HepG2 (cell line): ENCODE results near the gene PREX1. TPM values are rescaled to one million over a fixed set of nuclear protein-coding genes. Genes with fewer than 3 reads are reported as not detected.

Experiments used
- ARID4A ChIP-seq: sonication (generic); formaldehyde crosslinking; IDR thresholded peaks from 2 replicates; pipeline ENCODE4 v1.5.0; 2020; ENCODE audit warnings: mild to moderate bottlenecking, missing genetic modification reagents, borderline replicate concordance
- ATF7 ChIP-seq, 2 experiments: fragments of 450-650 bp in 1 of 2; sonication (generic) in 1 of 2; formaldehyde crosslinking in 1 of 2; IDR thresholded peaks; 2 replicates each; pipeline versions ENCODE4 v1.4.0 to v1.6.1; 2016 to 2020; ENCODE audit warnings: antibody characterized with exemption in 1 of 2, mild to moderate bottlenecking in 1 of 2, missing genetic modification reagents in 1 of 2
- CREBL2 ChIP-seq: sonication (generic); formaldehyde crosslinking; IDR thresholded peaks from 2 replicates; pipeline ENCODE4 v1.8.1; 2023; ENCODE audit warnings: missing genetic modification reagents, mild to moderate bottlenecking, borderline replicate concordance
- DMAP1 ChIP-seq: IDR thresholded peaks from 2 replicates; pipeline ENCODE4 v1.6.1; 2016
- DPF2 ChIP-seq: sonication (generic); formaldehyde crosslinking; IDR thresholded peaks from 2 replicates; pipeline ENCODE4 v1.4.0; 2020; ENCODE audit warnings: mild to moderate bottlenecking, low read depth, missing genetic modification reagents, borderline replicate concordance
- ELF1 ChIP-seq: sonication (generic); formaldehyde crosslinking; IDR thresholded peaks from 2 replicates; pipeline ENCODE4 v1.4.0; 2020; ENCODE audit warnings: missing genetic modification reagents
- GTF2F1 ChIP-seq: fragments of 150-350 bp; IDR thresholded peaks from 2 replicates; pipeline ENCODE4 v1.6.1; 2014; ENCODE audit warnings: low read length
- IKZF4 ChIP-seq: sonication (generic); formaldehyde crosslinking; IDR thresholded peaks from 2 replicates; pipeline ENCODE4 v1.5.1; 2020; ENCODE audit warnings: borderline replicate concordance, mild to moderate bottlenecking, low read depth, missing genetic modification reagents; ENCODE audit errors: not compliant biosample characterization
- IRF2 ChIP-seq: IDR thresholded peaks from 2 replicates; pipeline ENCODE4 v1.6.1; 2018; ENCODE audit warnings: missing genetic modification reagents, missing compliant biosample characterization
- MXD1 ChIP-seq: sonication (generic); formaldehyde crosslinking; IDR thresholded peaks from 2 replicates; pipeline ENCODE4 v1.4.0; 2020; ENCODE audit warnings: mild to moderate bottlenecking, missing genetic modification reagents
- NFE2L1 ChIP-seq: sonication (generic); formaldehyde crosslinking; IDR thresholded peaks from 2 replicates; pipeline ENCODE4 v1.4.0; 2020; ENCODE audit warnings: missing genetic modification reagents, mild to moderate bottlenecking, borderline replicate concordance
- ZBTB20 ChIP-seq: sonication (generic); formaldehyde crosslinking; IDR thresholded peaks from 2 replicates; pipeline ENCODE4 v1.8.1; 2023; ENCODE audit warnings: missing genetic modification reagents, low read depth, mild to moderate bottlenecking, borderline replicate concordance
- ZBTB37 ChIP-seq: sonication (generic); formaldehyde crosslinking; IDR thresholded peaks from 2 replicates; pipeline ENCODE4 v1.4.0; 2020; ENCODE audit warnings: mild to moderate bottlenecking, missing genetic modification reagents
- ZNF274 ChIP-seq: sonication (generic); formaldehyde crosslinking; IDR thresholded peaks from 2 replicates; pipeline ENCODE4 v1.5.1; 2020; ENCODE audit warnings: mild to moderate bottlenecking, missing genetic modification reagents
- ZNF501 ChIP-seq: sonication (generic); formaldehyde crosslinking; IDR thresholded peaks from 2 replicates; pipeline ENCODE4 v1.5.1; 2020; ENCODE audit warnings: mild to moderate bottlenecking, moderate library complexity, missing genetic modification reagents
- ZNF512B ChIP-seq: sonication (generic); formaldehyde crosslinking; IDR thresholded peaks from 2 replicates; pipeline ENCODE4 v1.5.1; 2020; ENCODE audit warnings: missing genetic modification reagents, mild to moderate bottlenecking, borderline replicate concordance
- ZNF530 ChIP-seq: sonication (generic); formaldehyde crosslinking; IDR thresholded peaks from 2 replicates; pipeline ENCODE4 v1.5.0; 2020; ENCODE audit warnings: low read depth, mild to moderate bottlenecking, missing genetic modification reagents
- ZNF549 ChIP-seq: sonication (generic); formaldehyde crosslinking; IDR thresholded peaks from 2 replicates; pipeline ENCODE4 v1.5.0; 2020; ENCODE audit warnings: missing genetic modification reagents
- ZNF580 ChIP-seq: IDR thresholded peaks from 2 replicates; pipeline ENCODE4 v1.6.1; 2016; ENCODE audit warnings: low read depth, borderline replicate concordance
- ZNF784 ChIP-seq: sonication (generic); formaldehyde crosslinking; IDR thresholded peaks from 2 replicates; pipeline ENCODE4 v1.5.1; 2020; ENCODE audit warnings: missing genetic modification reagents, mild to moderate bottlenecking, borderline replicate concordance
- polyA plus RNA-seq, 8 experiments: library from polyadenylated mRNA; depleted of rRNA in 3 of 8; stranded (reverse) in 7 of 8; unstranded in 1 of 8; fragments of >200 nt; fragmentation: Illumina TruSeq in 4 of 8; extraction: Trizol in 4 of 8; gene quantifications; 2 replicates each; pipeline versions ENCODE4 v1.2.1 to v1.2.3, GENCODE V29; 2011 to 2016; ENCODE audit warnings: low read depth in 4 of 8, missing spikeins in 1 of 8, mixed read lengths in 1 of 8; ENCODE audit not compliant: insufficient read depth in 1 of 8
- total RNA-seq, 5 experiments: library from RNA; depleted of rRNA; stranded (reverse); fragments of >200 nt; fragmentation: Illumina TruSeq; extraction: Trizol; gene quantifications; 2 replicates each; pipeline ENCODE4 v1.2.3, GENCODE V29; 2016; ENCODE audit warnings: low read depth in 1 of 5

The PREX1 gene
- total and polyA plus RNA-seq, 2 of the 13 experiments (the other 11 are each of a cell fraction or from before 2014, with no cell fraction given): 0.02 to 0.04 TPM

- no peak for TF ChIP-seq ARID4A (CRISPR knock-in tag)
- TF ChIP-seq GTF2F1: no peak
- TF ChIP-seq ZNF530 (CRISPR knock-in tag): no peak
- TF ChIP-seq ATF7 (IDR thresholded peaks at IDR 0.05): no peak
- peak; percentile 35; the same call in 1 of the 2 replicates for TF ChIP-seq ATF7 (CRISPR knock-in tag; IDR thresholded peaks at IDR 0.05)
- no peak for TF ChIP-seq ELF1 (CRISPR knock-in tag)
- TF ChIP-seq MXD1 (CRISPR knock-in tag): no peak; the same call in 1 of the 2 replicates
- TF ChIP-seq IKZF4: peak; percentile 23
- TF ChIP-seq ZNF512B (CRISPR knock-in tag): no peak
- 0 out of 2 replicates have a peak, but pooled peaks have one; percentile 45 for TF ChIP-seq ZNF274 (CRISPR knock-in tag)
- no peak for TF ChIP-seq ZNF501
- no peak for TF ChIP-seq DMAP1 (CRISPR knock-in tag)
- TF ChIP-seq ZBTB20 (CRISPR knock-in tag): no peak
- no peak for TF ChIP-seq CREBL2 (CRISPR knock-in tag)
- no peak for TF ChIP-seq NFE2L1
- no peak for TF ChIP-seq IRF2 (CRISPR knock-in tag)
- no peak for TF ChIP-seq ZBTB37 (CRISPR knock-in tag)
- TF ChIP-seq ZNF784 (CRISPR knock-in tag): 0 out of 2 replicates have a peak, but pooled peaks have one; percentile 3
- no peak for TF ChIP-seq ZNF580
- no peak for TF ChIP-seq ZNF549 (CRISPR knock-in tag)
- no peak for TF ChIP-seq DPF2 (CRISPR knock-in tag)
These were observed 89.8 kb downstream of the PREX1 start (continued) for GRCh38 chr20:48738094-48738398.
